Measurements from ENCODE around the gene CYP2D6.

DNA sequence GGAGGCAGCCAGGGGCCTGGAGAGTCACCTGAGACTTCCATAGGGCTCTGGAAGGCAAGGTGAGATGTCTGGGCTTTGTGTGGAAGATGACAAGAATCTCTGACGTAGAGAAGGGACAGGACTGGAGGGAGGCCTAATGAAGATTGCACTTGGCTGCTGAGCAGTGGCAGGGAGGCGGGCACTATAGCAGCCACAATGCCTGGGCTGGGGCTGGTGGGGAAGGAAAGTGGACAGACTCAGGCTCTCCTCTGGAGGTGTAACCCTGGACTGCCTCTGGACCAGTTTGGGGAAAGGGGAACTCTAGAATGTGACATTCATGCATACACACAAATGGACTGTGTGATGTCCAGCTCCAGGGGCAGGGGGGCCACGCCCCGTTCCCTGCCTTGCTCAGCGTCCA, 34.3 kb upstream of the CYP2D6 start:
- TF ChIP-seq CTCF (conservative IDR thresholded peaks at IDR 0.05) (no peak), EZH2 (IDR thresholded peaks at IDR 0.05; ENCODE audit: low read depth) (no peak)
